Ascending aorta (tissue), 2 donors: ENCODE data around the gene BAG5. TPM values are rescaled to one million over a fixed set of nuclear protein-coding genes. Genes with fewer than 3 reads are reported as not detected.

Source experiments
- DNase-seq, 2 donors: peaks; one replicate each; pipeline ENCODE4 v3.0.0-alpha.2; 2019; ENCODE audit warnings: low spot score in 2 of 2
- H3K27ac ChIP-seq, 2 donors: fragments of 200-600 bp; sonication (generic); one replicate each; pipeline ENCODE4 v1.5.1; 2016 to 2017; ENCODE audit warnings: mild to moderate bottlenecking in 1 of 2
- H3K27me3 ChIP-seq: fragments of 200-600 bp; sonication (generic); one replicate; pipeline ENCODE4 v1.5.1; 2017
- H3K36me3 ChIP-seq, 2 donors: fragments of 200-600 bp; sonication (generic); one replicate each; pipeline ENCODE4 v1.5.1; 2016
- H3K4me1 ChIP-seq, 2 donors: fragments of 200-600 bp; sonication (generic); one replicate each; pipeline ENCODE4 v1.5.1; 2016 to 2017; ENCODE audit warnings: mild to moderate bottlenecking in 1 of 2
- H3K4me3 ChIP-seq, 2 donors: fragments of 200-600 bp; sonication (generic); one replicate each; pipeline ENCODE4 v1.5.1; 2016 to 2017; ENCODE audit warnings: mild to moderate bottlenecking in 1 of 2
- H3K9me3 ChIP-seq, 2 donors: fragments of 200-600 bp; sonication (generic); one replicate each; pipeline ENCODE4 v1.5.1; 2016
- CTCF ChIP-seq, 3 experiments: fragments of 200-600 bp in 2 of 3; fragments of 450-650 bp in 1 of 3; sonication (generic) in 2 of 3; IDR thresholded peaks; one replicate each; pipeline ENCODE4 v1.5.1; 2016 to 2019; ENCODE audit warnings: antibody characterized with exemption in 3 of 3, mild to moderate bottlenecking in 1 of 3, moderate library complexity in 1 of 3
- intact Hi-C: fragments of 100-400 bp; cut with DNase I; formaldehyde crosslinking; loops from one replicate; pipeline ENCODE4 v1.15.1; 2023
- total RNA-seq: library from RNA; depleted of rRNA; stranded (reverse); fragments of >200 nt; gene quantifications from one replicate; pipeline ENCODE4 v1.1.0, GENCODE V29; 2016

Gene BAG5
- total RNA-seq, 1 donor from 2014 or later, result 7.1 TPM

GRCh38 chr14:103604620-103605019 lies 42.2 kb upstream of the BAG5 start:
- H3K27me3 ChIP-seq, result no peaks in the 10 kb centered on the region
- H3K9me3 ChIP-seq, result no peaks in the 10 kb centered on the region
- no peak for DNase-seq
- H3K4me3 ChIP-seq, result no peak overlapping the region
- H3K36me3 ChIP-seq, result no peaks in the 10 kb centered on the region
- no peak for TF ChIP-seq CTCF (IDR thresholded peaks at IDR 0.05)
- intact Hi-C loops, result no loop called here
- no peak overlapping the region for H3K27ac ChIP-seq
- peaks cover 4 to 10% of the 10 kb centered on the region in 2 donors for H3K4me1 ChIP-seq

- peaks cover 0 to 3% of the 10 kb centered on the region in 2 donors for H3K36me3 ChIP-seq
- no peaks in the 10 kb centered on the region for H3K4me1 ChIP-seq
- no peak for TF ChIP-seq CTCF (IDR thresholded peaks at IDR 0.05)
- no peaks in the 10 kb centered on the region for H3K9me3 ChIP-seq
- intact Hi-C loops, result no loop called here
- DNase-seq, result no peak
- H3K4me3 ChIP-seq, result no peak overlapping the region
- no peak overlapping the region for H3K27ac ChIP-seq
- H3K27me3 ChIP-seq, result no peaks in the 10 kb centered on the region
These were observed 38.0 kb upstream of the BAG5 start for GRCh38 chr14:103600503-103600902.

GRCh38 chr14:103597623-103598377 lies 35.3 kb upstream of the BAG5 start:
- Histone ChIP-seq H3K4me1 (no peaks in the 10 kb centered on the region), H3K27ac (no peak overlapping the region), H3K4me3 (no peak overlapping the region), H3K36me3 (peaks cover 0 to 3% of the 10 kb centered on the region in 2 donors), H3K9me3 (no peaks in the 10 kb centered on the region), H3K27me3 (no peaks in the 10 kb centered on the region)
- DNase-seq, result no peak
- intact Hi-C loops, result no loop called here
- TF ChIP-seq CTCF (IDR thresholded peaks at IDR 0.05), result no peak

- no peaks in the 10 kb centered on the region for H3K9me3 ChIP-seq
- no peak overlapping the region for H3K27ac ChIP-seq
- DNase-seq, result no peak
- H3K36me3 ChIP-seq, result peaks cover 17 to 25% of the 10 kb centered on the region in 2 donors
- no peaks in the 10 kb centered on the region for H3K27me3 ChIP-seq
- intact Hi-C loops, result no loop called here
- H3K4me3 ChIP-seq, result no peak overlapping the region
- no peaks in the 10 kb centered on the region for H3K4me1 ChIP-seq
- TF ChIP-seq CTCF (IDR thresholded peaks at IDR 0.05), result no peak
These were observed 31.8 kb upstream of the BAG5 start for GRCh38 chr14:103594265-103594664.

GRCh38 chr14:103593577-103593976 lies 31.1 kb upstream of the BAG5 start:
- Histone ChIP-seq H3K27me3 (no peaks in the 10 kb centered on the region), H3K36me3 (peaks cover 21 to 28% of the 10 kb centered on the region in 2 donors), H3K4me1 (no peaks in the 10 kb centered on the region), H3K9me3 (no peaks in the 10 kb centered on the region), H3K27ac (no peak overlapping the region), H3K4me3 (no peak overlapping the region)
- intact Hi-C loops, result no loop called here
- no peak for TF ChIP-seq CTCF (IDR thresholded peaks at IDR 0.05)
- DNase-seq, result no peak
